ENCODE data around the gene ANKFY1.
"Not testable (repeated sequence)": the region's sequence is repeated elsewhere in the genome, so short reads cannot be mapped to it uniquely, and the experiment has no call there.

The ANKFY1 gene

DNA sequence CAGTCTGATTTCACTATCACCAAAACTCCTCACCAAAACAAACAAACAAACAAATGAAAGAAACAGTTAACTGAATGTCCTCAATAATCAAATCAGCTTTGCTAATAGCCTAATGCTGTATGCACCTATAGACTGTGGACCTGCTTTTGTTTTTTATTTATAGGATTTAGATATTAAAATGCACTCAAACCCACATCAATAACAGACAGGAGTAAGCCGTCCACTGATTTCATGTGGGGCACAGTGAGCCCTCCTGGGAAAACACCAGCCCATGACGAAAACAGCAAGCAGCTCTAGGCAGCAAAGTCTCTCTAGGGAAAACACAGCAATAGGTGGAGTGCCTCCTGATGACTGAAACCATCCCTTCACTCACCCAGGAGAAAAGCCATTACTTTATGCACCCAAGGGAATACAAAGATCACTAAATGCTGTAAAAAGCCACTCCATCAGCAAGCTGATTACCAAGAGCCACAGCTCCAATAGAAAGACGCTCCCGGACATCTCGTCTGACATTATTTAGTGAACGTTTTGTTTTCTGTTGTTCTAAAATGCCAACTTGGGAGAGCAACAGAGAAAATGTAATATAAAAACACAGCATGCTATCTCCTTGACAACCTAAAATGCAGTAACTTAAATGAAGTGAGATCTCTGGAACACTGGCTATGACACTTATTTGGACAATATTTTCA is 47.8 kb downstream of the ANKFY1 start:
- no peak for DNase-seq

DNA sequence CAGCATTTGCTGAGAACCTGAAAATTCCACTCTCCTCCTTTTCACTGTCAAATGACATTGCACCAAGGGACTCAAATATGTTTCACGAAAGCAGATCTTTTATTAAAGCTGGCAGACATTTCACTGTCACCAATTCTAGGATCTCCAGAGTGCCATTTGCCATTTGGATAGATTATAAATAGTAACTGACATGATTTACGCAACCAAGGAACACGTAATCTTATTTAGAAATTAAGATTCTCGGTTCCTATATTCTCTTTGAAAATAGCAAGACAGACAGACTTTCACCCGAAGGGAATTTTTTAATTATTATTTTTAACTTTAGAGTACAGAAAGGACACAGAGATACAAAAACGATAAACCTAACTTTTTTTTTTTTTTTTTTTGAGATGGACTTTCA is 49.6 kb downstream of the ANKFY1 start:
- DNase-seq = no peak

DNA sequence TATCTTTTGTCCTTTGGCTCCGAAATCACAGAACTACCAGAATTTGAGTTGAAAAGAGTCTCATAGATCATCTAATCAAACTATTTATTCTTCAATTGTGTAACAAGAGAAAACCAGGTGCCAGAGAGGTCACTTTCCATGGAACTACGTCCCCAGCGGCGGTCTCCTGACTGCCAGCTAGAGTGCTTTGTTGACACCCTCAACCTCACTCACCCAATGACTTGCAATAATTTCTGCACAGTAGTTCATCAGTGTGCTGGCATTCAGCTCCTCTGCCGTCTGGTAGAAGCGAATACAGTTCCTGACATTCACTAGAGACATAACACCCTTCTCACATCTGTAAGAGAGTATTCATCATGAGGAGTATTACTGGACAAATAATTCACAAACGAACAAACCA is 54.2 kb downstream of the ANKFY1 start:
- no peak for DNase-seq

DNA sequence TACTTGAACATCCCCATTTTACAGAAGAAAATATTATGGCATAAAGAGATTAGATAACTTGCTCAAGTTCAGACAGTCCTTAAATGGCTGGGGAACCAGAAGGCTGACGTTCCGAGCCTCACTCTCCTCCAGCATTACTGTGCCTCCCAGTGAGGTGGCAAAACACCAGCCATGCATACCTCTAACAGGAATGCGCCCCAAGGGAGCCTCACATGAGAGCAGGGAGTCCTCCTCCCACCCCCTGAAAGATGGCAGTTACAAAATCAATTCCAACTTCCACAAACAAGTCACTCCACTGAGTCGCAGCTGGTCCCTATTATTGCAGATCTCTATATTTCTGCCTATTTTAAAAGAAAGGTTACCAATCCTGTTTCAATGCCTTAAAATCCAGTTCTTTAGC is 55.5 kb downstream of the ANKFY1 start:
- no peak for DNase-seq

DNA sequence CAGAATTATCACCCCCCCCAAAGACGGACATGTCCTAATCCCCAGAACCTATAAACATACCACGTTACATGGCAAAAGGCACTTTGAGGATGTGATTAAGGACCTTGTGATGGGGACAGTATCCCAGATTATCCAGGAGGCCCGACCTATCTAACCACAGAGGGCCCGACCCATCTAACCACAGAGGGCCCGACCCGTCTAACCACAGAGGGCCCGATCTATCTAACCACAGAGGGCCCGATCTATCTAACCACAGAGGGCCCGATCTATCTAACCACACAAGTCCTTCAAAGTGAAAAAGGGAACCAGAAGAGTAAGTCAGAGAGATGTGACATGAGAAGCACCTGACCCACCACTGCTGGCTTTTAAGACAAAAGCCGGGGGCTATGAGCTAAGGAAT is 56.8 kb downstream of the ANKFY1 start:
- peak; percentile 56 for DNase-seq

DNA sequence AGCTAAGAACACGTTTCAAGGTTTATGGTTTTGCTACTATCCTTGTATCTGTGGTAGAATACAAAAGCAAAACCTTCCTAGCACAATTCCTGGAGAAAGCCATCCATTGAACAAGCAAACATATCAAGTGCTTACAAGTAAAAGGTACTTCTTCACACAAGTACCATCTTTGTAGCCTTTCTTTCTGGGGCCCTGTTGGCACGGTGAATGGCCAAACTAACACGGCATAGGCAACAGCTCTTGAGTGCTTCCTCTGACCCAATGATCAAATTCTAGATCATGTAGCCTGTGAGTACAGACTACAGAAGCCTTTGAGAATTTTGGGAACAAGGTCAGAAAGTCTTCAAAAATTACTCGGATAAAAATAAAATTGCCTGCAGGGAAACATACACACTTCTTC is 57.9 kb downstream of the ANKFY1 start:
- DNase-seq = no peak

DNA sequence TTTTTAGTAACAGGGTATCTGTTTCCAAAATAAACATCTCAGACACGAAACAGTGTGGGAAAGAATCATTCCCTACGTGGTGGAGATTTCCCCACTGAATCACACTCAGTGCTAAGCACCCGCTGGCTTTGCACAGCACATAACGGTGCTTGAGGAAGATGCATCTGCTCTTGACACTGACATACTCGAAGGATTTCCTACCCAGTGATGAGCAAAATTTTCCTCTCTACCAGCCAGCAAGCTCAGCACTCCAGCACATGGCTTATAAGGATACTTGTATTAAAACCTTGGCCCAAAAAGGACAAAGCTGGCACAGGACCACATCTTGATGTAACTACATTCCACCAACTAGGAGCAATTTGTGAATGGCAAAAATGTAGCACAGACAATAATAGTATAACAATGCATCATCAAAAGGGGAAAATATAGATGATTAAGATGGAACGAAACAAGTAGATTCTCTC is 59.0 kb downstream of the ANKFY1 start:
- peak; percentile 82 for DNase-seq

DNA sequence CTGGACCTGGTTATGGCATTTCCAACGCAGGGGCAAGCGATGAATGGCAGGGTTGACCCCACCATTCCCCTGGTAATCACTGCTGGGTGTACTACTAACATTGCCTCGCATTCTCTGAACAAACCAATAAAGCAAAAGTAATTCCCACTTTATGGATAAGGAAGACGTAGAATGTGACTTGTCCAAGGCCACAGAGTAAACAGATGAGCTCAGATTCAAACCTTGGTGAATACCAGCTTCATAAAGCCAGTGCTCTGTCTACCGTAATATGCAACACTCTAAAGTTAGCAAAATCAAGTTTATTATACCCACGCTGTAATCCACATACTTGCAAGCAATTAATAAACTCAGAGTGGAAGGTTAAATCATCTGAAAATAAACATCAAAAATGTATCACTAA is 59.6 kb downstream of the ANKFY1 start:
- DNase-seq = no peak

DNA sequence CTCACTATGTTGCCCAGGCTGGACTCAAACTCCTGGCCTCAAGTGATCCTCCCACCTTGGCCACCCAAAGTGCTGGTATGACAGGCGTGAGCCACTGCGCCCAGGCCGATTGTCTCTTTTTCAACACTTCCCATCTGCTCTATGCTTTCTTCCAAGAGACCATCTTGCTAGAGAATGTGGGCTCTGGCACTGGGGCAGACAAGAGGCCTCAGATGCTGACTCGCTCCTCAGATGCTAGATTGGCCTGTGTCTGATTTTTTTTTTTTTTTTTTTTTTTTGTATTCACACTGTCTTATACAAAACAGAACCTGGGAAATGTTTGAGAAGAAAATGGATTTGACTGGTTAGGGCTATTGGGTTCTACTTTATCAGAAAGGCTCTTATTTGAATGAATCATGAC is 62.6 kb downstream of the ANKFY1 start:
- no peak for DNase-seq

DNA sequence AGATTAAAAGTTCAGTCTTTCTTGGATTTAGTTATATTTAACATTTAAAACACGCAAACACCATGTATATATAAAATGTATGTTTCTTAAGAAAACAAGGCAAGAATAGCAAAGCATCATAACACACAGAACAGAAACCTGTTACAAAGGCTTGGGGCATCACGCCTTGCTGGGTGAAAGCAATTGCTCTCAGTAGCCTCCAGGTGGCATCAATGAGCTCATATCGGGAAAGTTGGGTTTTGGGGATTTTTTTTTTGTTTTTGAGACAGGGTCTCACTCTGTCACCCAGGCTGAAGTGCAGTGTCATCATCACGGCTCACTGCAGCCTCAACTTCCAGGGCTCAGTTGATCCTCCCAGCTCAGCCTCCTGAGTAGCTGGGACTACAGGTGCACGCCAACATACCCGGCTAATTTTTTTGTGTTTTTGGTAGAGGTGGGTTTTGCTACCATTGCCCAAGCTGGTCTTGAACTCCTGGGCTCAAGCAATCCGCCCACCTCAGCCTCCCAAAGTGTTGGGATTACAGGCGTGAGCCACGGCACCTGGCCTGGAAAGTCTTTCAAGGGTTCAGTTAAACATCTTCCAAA is 63.9 kb downstream of the ANKFY1 start:
- peak; percentile 32 for DNase-seq

DNA sequence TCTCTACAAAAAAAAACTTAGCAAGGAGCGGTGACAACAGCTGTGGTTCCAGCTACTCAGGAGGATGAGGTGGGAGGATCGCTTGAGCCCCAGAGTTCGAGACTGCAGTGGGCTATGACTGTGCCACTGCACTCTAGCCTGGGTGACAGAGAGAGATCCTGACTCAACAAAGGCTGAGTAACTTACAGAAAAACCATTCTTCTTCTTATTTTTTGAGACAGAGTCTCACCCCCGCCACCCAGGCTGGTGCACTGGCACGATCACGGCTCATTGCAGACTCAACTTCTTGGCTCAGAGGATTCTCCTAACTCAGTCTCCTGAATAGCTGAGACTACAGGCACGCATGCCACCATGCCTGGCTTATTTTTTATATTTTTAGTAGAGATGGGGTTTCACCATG is 64.8 kb downstream of the ANKFY1 start:
- no peak for DNase-seq

DNA sequence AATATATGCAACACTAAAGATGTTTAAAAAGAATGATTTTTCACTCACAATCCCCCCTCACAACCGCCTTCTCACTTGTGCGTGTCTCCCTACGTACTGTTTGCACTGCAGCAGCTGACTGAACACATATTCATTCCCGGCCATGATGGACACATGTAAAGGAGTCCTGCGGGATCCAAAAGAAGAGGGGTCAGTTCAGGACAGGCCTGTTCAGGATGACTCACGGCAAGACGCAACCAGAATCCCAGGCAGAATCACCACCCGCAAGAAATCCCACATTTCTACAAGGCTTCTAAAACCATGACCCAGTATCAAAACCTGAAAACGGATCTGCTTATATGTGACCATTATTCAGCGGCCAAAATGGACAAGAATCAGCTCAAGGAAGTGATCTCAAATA is 68.5 kb downstream of the ANKFY1 start:
- peak; percentile 37 for DNase-seq

DNA sequence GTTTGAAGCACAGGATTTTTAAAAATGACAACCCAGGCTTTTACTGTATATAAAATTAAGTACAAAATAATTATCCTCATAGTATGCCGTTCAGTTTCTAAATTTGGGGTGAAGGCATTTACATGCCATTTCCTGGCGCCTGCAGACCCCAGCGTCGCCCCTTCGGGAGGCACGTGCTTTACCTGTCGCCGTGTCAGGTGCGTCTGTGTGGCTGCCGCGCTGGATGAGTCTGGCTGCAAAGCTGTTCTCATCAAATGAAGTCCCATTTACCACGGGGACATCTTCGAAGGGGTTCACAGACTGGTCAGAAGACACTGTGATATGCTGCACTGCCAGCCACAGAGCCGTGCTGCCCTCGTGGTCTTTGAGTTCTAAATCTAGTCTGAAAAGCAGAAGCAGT is 69.0 kb downstream of the ANKFY1 start:
- no peak for DNase-seq

DNA sequence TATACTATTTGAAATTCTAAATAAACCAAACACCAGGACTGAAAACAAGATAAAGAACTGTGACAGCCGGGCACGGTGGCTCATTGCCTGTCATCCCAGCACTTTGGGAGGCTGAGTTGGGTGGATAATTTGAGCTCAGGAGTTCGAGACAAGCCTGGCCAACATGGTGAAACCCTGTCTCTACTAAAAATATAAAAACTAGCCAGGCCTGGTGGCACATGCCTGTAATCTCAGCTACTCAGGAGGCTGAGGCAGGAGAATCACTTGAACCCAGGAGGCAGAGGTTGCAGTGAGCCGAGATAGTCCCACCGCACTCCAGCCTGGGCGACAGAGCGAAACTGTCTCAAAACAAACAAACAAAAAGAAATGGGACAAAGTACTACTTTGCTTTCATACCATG is 73.0 kb downstream of the ANKFY1 start:
- not testable (repeated sequence) for DNase-seq

DNA sequence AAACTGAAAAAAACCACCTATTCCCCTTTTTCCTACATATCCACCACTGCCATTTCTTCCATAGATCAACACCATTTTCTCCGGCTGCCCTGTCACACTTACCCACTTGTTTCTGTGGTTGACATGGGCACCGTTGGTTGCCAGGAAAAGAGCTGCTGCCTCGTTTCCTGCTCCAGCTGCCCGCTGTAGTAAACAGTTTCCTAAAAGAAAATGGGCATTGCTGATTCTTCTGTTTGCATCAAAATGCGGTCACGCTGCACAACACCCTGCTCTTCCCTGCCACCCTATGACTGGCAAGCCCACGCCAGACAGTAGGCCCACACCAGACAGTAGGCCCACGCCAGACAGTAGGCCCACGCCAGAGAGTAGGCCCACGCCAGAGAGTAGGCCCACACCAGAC is 74.5 kb downstream of the ANKFY1 start:
- no peak for DNase-seq

DNA sequence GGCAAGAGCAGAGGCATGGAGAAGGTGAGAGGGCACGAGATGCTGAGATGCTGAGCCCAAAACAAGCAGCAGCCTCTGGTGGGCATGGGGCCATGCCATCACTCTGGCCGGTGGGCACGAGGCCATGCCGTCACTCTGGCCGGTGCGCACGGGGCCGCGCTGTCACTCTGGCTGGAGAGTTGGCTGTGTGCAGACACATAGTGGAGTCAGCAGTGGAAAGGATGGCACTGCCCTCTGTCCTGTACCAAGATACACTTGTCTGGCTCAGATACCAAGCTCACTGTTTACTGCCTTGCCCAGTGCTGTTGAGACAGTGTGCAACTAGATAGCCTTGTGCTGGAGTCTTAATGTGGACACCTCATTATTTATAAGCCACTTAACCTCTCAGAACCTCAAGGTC is 75.7 kb downstream of the ANKFY1 start:
- no peak for DNase-seq

DNA sequence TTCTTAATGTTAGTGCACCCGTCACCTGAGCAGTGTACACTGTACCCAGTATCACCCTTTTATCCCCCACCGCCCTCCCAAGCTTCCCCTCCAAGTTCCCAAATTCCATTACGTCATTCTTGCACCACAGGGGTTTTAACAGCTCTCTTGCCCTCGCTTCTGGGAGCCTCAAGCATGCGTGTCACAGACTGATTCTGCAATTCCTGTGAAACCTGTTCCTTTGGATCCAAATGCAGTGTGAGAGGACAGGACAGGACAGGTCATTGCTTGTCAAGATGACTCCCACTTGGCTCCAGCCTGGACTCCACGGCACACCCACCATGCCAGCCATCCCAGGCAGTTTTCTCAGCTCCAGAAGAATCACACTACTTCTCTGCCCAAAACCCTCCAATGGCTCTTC is 76.7 kb downstream of the ANKFY1 start:
- no peak for DNase-seq

DNA sequence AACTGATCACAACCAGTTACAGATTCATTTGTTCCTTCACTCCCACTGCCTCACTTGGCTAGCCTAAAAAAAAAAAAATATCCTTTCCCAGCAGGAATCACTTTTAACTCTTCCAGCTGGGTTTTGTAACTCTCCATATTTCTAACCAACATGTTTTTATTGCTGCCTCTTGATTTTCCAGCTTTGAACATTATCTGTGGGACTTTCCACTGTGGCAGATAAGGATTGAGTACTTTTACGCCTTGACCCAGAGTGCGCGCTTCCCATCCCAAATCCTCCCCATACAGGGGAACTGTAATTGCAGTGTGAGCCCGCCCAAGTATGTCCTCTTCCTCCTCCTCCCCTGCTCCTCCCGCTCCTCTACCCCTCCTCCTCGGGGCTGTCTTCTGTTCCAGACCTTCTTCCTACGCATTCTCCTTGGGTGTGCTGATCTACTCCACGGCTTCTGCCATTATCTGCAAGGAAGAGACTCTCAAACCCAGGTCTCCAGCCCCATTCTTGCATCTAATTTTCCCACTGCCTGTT is 77.4 kb downstream of the ANKFY1 start:
- DNase-seq = no peak

DNA sequence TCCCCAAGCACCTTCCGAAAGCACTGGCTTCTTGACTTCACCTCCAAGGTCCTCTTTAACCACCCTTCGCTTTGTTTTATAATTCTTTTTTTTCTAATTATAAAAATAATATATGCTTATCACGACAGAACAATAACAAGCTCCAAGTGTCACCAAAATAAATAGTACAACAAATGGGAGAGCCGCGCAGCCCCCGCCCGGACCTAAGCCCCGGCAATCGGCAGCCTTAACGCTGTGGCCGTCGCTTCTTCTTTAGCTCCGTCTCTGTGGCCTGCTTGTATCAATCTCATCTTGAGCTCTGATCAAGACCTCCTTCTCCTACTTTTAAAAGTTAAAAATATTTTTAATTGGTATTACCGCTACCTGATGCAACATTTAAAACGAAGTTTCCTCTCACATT is 78.1 kb downstream of the ANKFY1 start:
- DNase-seq = no peak

DNA sequence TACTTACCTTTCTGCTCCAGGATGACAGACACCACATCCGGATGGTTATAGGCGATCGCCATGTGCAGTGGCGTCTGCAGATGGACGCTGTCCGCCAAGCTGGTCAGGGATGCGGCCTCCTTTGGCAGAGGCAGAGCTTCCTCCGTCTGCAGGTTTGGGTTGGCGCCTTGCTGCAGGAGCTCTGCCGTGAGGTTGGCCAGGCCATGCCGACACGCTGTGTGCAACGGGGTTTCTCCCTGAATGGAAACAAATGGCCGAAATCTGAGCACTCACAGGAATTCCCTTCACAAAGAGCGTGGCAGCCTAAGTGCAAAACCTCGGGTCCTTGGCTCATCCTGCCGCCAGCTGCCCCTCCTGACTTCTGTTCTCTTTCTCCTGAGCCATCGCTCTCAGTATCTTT is 79.0 kb downstream of the ANKFY1 start:
- no peak for DNase-seq

DNA sequence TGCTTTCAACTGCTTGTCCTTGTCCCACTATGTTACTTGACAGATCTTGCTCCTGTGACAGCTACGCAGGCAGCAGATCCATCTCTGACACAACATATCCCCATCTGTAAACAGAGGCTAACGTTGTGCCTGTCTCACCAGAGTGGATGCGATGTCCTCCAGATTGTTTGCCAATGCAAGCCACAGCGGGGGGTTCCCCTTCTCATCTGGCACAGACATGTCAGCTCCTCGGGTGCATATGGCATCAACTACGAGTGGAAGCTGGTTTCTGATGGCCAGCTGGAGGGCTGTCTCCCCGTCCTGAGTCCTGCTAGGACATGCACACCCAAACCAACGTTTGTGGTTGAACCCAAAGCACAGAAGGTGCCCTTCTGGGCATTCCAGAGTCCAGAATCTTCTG is 81.7 kb downstream of the ANKFY1 start:
- DNase-seq = no peak

DNA sequence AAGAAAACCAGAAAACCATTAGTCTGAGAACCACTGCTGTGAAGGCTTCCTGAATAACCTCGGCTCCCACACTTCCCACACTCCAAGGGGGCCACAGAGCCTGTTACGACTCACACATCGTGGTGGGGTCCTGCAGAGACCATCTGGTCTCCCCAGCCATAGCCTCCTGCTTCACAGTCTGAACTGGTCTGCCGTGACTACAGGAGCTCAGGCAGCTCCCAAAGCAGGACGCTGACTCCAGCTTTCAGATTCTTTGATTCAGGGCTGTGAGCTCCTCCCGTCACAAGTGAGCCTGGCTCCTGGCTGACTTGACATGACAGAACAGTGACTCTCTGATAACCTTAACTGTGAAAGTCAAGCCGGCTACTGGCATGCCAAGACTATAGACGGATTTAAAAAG is 83.0 kb downstream of the ANKFY1 start:
- no peak for DNase-seq

DNA sequence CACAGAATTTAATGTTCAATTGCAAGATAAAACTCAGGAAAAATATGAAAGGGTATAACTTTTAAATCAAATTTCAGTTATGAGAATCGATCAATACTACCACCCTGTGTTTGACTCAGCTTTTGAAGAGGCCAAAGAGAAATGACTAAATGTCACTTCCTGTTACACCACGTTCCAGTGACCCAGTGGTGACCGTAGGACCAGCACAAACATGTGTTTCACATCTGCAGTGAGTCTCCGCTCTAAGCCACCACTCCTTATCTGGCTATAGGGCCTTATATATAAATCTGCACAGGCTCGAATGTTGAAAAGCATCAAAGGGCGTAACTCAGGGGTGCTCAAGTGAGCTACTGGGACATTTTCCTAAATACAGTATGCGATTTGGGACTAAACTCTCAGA is 84.7 kb downstream of the ANKFY1 start:
- no peak for DNase-seq

DNA sequence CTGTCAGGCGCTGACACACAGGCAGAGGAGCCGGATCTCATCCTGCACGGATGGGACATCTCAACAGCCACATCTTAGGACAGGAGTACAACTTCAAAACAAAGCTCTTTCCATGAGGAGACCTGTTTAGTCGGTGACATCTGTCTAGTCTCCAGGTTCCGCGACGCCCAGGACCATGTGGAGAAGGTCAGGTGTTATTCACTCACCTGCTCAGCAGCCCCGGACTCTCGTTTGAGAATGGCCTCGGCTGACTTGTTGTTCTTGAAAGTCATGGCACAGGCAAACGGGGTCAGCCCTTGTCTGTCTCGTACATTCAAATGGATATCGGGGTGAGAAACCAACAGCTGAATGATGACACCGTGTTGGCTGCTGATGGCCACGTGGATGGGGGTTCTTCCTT is 85.1 kb downstream of the ANKFY1 start:
- no peak for DNase-seq

DNA sequence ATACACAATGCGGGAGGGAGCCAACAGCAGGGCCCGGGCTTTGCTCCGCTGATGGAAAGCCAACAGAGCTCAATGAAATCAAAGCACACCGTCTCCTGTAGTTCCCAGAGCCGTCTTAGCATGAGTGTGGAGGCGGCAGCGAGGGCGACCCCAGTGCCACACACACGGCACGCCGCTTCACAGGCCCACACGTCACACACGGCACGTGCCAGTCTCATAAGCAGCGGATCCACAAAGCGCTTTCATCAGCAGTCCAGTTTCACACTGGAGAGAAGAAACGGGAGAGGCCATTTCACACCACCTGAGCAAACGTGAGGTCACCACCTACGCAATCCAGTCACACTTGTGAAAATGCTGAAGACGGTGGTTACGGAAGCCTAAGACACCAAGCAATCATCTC is 86.0 kb downstream of the ANKFY1 start:
- no peak for DNase-seq
